OCI-LY7 (cell line): ENCODE data around the gene EYS. TPM values are rescaled to one million over a fixed set of nuclear protein-coding genes. Genes with fewer than 3 reads are reported as not detected.

ENCODE experiments used
- BruUV-seq: library from RNA; stranded (reverse); fragments of 400-500 nt; replicated peaks from 2 replicates; lab custom pipeline; 2021; lab: Mats Ljungman, UMichigan
- CTCF ChIA-PET: fragments of 300-600 bp; sonication (Branson Sonifier 250); formaldehyde crosslinking; loops from one replicate; lab custom pipeline; 2022; ENCODE audit warnings: antibody characterized with exemption; ENCODE audit not compliant: unreplicated experiment; lab: Charles Lee
- POLR2A ChIA-PET: fragments of 300-600 bp; sonication (Branson Sonifier 250); formaldehyde crosslinking; loops from one replicate; lab custom pipeline; 2022; ENCODE audit warnings: antibody characterized with exemption; lab: Charles Lee
- DNase-seq: peaks from one replicate; pipeline ENCODE4 v3.0.0-alpha.2; 2015; ENCODE audit warnings: low spot score
- H2AFZ ChIP-seq: fragments of 200-600 bp; sonication (generic), shearing (Covaris generic); 2 replicates; pipeline ENCODE4 v1.6.1; 2014; ENCODE audit warnings: mild to moderate bottlenecking, antibody characterized with exemption, low read length, moderate library complexity
- H3K27ac ChIP-seq: fragments of 200-600 bp; sonication (generic); 2 replicates; pipeline ENCODE4 v1.5.1; 2014; ENCODE audit warnings: mixed run types, low read depth, mild to moderate bottlenecking, moderate library complexity, low read length, inconsistent platforms; ENCODE audit not compliant: poor library complexity, severe bottlenecking
- H3K36me3 ChIP-seq: fragments of 200-600 bp; sonication (generic); 2 replicates; pipeline ENCODE4 v1.6.1; 2014; ENCODE audit warnings: mild to moderate bottlenecking, antibody characterized with exemption, low read length, moderate library complexity, mixed read lengths; ENCODE audit not compliant: insufficient read depth
- H3K4me1 ChIP-seq: fragments of 200-600 bp; sonication (generic); 2 replicates; pipeline ENCODE4 v1.5.1; 2014; ENCODE audit warnings: mild to moderate bottlenecking, low read length; ENCODE audit not compliant: insufficient read depth, poor library complexity, severe bottlenecking
- H3K4me2 ChIP-seq: fragments of 200-600 bp; sonication (generic); 2 replicates; pipeline ENCODE4 v1.6.1; 2014; ENCODE audit warnings: mild to moderate bottlenecking, low read length
- H3K4me3 ChIP-seq: fragments of 200-600 bp; sonication (generic); 2 replicates; pipeline ENCODE4 v1.5.1; 2014; ENCODE audit warnings: mild to moderate bottlenecking, low read depth, low read length; ENCODE audit not compliant: poor library complexity, severe bottlenecking
- H3K79me2 ChIP-seq: fragments of 200-600 bp; sonication (generic); 2 replicates; pipeline ENCODE4 v1.6.1; 2016; ENCODE audit warnings: low read depth, mild to moderate bottlenecking, low read length, moderate library complexity, mixed read lengths; ENCODE audit not compliant: insufficient read depth
- H3K9me2 ChIP-seq: fragments of 200-600 bp; sonication (generic); 2 replicates; pipeline ENCODE4 v1.6.1; 2016; ENCODE audit warnings: mild to moderate bottlenecking, low read length, mixed read lengths; ENCODE audit not compliant: insufficient read depth
- H3K9me3 ChIP-seq: fragments of 200-600 bp; sonication (generic); 2 replicates; pipeline ENCODE4 v1.6.1; 2014; ENCODE audit warnings: mild to moderate bottlenecking, mixed run types, low read length, mixed read lengths
- H4K20me1 ChIP-seq: fragments of 200-600 bp; sonication (generic); 2 replicates; pipeline ENCODE4 v1.6.1; 2014; ENCODE audit warnings: mild to moderate bottlenecking, antibody characterized with exemption, low read length, moderate library complexity, mixed read lengths; ENCODE audit not compliant: insufficient read depth
- EZH2phosphoT487 ChIP-seq: fragments of 200-600 bp; sonication (generic); IDR thresholded peaks from 2 replicates; pipeline ENCODE4 v1.6.1; 2018; ENCODE audit warnings: low read depth, borderline replicate concordance, mild to moderate bottlenecking, mixed run types, antibody characterized with exemption, low read length, moderate library complexity, mixed read lengths
- intact Hi-C: fragments of 100-400 bp; cut with micrococcal nuclease; formaldehyde crosslinking; loops from one replicate; pipeline ENCODE4 v1.10.0; 2022; ENCODE audit not compliant: unreplicated experiment
- total RNA-seq, 2 experiments: library from RNA; depleted of rRNA in 1 of 2; stranded (reverse); fragments of >200 nt in 1 of 2; shearing (Covaris generic) in 1 of 2; gene quantifications; 2 replicates each; pipeline ENCODE4 v1.2.3, GENCODE V29; 2014 to 2022
- TF ChIP-seq, protein P1 (sequence below): fragments of 200-600 bp; sonication (generic); conservative IDR thresholded peaks from 2 replicates; pipeline ENCODE4 v1.5.1; 2014; ENCODE audit warnings: mild to moderate bottlenecking, antibody characterized with exemption, low read length, moderate library complexity, mixed read lengths

Gene EYS
- total RNA-seq, 2 experiments from 2014 or later, result not detected

DNA sequence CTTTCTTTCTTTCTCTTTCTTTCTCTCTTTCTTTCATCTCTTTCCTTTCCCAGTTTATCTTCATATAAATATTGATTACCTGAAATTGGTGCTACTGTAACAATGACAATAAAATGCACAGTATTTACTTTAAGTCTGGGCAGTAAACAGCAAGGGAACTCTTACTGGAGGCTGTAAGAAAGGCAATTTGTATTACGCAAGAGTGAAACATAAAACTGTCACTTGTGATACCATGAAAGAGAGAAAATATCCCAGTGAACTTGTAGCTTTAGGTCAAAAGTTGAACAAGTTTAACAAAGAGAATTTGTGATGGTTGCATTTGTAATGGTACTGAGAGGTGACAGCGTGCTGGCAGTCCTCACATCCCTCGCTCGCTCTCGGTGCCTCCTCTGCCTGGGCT is 80.0 kb downstream of the EYS start:
- no peak overlapping the region for H3K27ac ChIP-seq
- TF ChIP-seq, protein P1, sequence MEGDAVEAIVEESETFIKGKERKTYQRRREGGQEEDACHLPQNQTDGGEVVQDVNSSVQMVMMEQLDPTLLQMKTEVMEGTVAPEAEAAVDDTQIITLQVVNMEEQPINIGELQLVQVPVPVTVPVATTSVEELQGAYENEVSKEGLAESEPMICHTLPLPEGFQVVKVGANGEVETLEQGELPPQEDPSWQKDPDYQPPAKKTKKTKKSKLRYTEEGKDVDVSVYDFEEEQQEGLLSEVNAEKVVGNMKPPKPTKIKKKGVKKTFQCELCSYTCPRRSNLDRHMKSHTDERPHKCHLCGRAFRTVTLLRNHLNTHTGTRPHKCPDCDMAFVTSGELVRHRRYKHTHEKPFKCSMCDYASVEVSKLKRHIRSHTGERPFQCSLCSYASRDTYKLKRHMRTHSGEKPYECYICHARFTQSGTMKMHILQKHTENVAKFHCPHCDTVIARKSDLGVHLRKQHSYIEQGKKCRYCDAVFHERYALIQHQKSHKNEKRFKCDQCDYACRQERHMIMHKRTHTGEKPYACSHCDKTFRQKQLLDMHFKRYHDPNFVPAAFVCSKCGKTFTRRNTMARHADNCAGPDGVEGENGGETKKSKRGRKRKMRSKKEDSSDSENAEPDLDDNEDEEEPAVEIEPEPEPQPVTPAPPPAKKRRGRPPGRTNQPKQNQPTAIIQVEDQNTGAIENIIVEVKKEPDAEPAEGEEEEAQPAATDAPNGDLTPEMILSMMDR, result no peak
- TF ChIP-seq EZH2phosphoT487, result no peak
- POLR2A ChIA-PET, result no interaction called here
- intact Hi-C loops, result no loop called here
- H4K20me1 ChIP-seq, result no peaks in the 10 kb centered on the region
- H3K4me1 ChIP-seq, result no peaks in the 10 kb centered on the region
- H2AFZ ChIP-seq, result no peak overlapping the region
- H3K9me3 ChIP-seq, result no peaks in the 10 kb centered on the region
- no peaks in the 10 kb centered on the region for H3K9me2 ChIP-seq
- H3K79me2 ChIP-seq, result no peaks in the 10 kb centered on the region
- CTCF ChIA-PET, result no interaction called here
- H3K36me3 ChIP-seq, result no peaks in the 10 kb centered on the region
- H3K4me3 ChIP-seq, result no peak overlapping the region
- no TSS peak for BruUV-seq
- no peak overlapping the region for H3K4me2 ChIP-seq
- DNase-seq, result no peak

DNA sequence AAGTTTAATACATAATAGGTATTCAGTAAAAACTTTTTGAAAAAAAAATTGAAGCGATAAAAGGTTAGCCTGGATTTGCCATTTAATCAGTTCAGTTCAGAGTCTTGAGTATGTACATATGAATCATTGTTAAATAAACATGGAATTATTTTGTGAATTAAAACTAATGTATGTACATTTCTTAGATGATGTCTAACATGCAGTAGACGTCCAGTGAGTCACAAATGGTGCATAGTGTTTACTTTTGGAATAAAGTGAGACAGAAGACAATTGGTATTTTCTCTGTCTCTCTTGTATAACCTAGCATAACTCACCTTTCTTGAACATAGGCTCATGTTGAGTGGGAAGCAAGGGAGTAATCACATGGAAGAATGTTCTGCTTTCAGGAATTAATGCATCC is 83.5 kb downstream of the EYS start:
- H3K4me2 ChIP-seq, result no peak overlapping the region

DNA sequence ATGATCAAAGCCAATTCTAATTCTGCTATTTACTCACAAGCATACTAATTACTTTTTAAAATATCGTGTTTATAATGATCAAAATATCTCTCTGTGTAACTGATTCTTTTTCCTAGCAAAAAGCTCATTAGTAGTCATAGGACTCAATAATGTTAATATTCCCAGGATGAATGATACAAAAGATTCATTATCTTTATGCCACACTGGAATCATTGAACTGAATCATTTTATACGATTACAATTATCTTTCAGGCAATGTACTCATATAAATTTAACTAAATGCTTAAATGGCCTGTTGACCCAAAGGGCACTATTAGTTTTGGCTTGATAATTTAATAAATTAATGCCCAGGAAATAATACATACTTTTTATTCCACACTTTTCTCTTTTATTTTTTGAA is 96.3 kb downstream of the EYS start:
- intact Hi-C loops, result no loop called here
- no peaks in the 10 kb centered on the region for H3K36me3 ChIP-seq
- no TSS peak for BruUV-seq
- POLR2A ChIA-PET, result no interaction called here
- H3K4me3 ChIP-seq, result no peak overlapping the region
- no peaks in the 10 kb centered on the region for H3K79me2 ChIP-seq
- H3K4me2 ChIP-seq, result no peak overlapping the region
- H3K9me2 ChIP-seq, result no peaks in the 10 kb centered on the region
- no peaks in the 10 kb centered on the region for H3K4me1 ChIP-seq
- TF ChIP-seq, protein P1, result no peak
- TF ChIP-seq EZH2phosphoT487, result no peak
- no peaks in the 10 kb centered on the region for H4K20me1 ChIP-seq
- CTCF ChIA-PET, result no interaction called here
- H3K9me3 ChIP-seq, result no peaks in the 10 kb centered on the region
- no peak for DNase-seq
- no peak overlapping the region for H3K27ac ChIP-seq
- H2AFZ ChIP-seq, result no peak overlapping the region

More for the DNA sequence above, 83.5 kb downstream of the EYS start:
- H3K36me3 ChIP-seq, result no peaks in the 10 kb centered on the region
- no peaks in the 10 kb centered on the region for H3K9me2 ChIP-seq
- H3K4me1 ChIP-seq, result no peaks in the 10 kb centered on the region
- no peak overlapping the region for H2AFZ ChIP-seq
- ChIA-PET POLR2A (no interaction called here), CTCF (no interaction called here)
- intact Hi-C loops, result no loop called here
- DNase-seq, result no peak
- no peak for TF ChIP-seq EZH2phosphoT487
- TF ChIP-seq, protein P1, result no peak
- BruUV-seq, result no TSS peak
- no peaks in the 10 kb centered on the region for H4K20me1 ChIP-seq
- H3K27ac ChIP-seq, result no peak overlapping the region
- H3K79me2 ChIP-seq, result no peaks in the 10 kb centered on the region
- no peak overlapping the region for H3K4me3 ChIP-seq
- H3K9me3 ChIP-seq, result no peaks in the 10 kb centered on the region
